Right lobe of liver (tissue), 6 donors: ENCODE measurements around the gene PAQR6. TPM values are rescaled to one million over a fixed set of nuclear protein-coding genes. Genes with fewer than 3 reads are reported as not detected.

ENCODE experiments used
- ATAC-seq, 4 donors: fragments of 200-7000 bp; cut with Tn5 transposase; one replicate each; pipeline ENCODE4 v1.9.1; 2020; ENCODE audit warnings: mild to moderate bottlenecking in 4 of 4, moderate library complexity in 4 of 4
- DNase-seq, 3 donors: peaks; one replicate each; pipeline ENCODE4 v3.0.0-alpha.2; 2020
- H3K27ac ChIP-seq, 3 donors: fragments of 200-600 bp; one replicate each; pipeline ENCODE4 v1.8.0; 2022
- H3K27me3 ChIP-seq, 2 donors: fragments of 200-600 bp; one replicate each; pipeline ENCODE4 v1.8.0; 2022
- H3K36me3 ChIP-seq, 4 donors: fragments of 200-600 bp; sonication (generic) in 1 of 4; one replicate each; pipeline versions ENCODE4 v1.5.1 to v1.8.0; 2017 to 2022; ENCODE audit warnings: control low read depth in 1 of 4
- H3K4me1 ChIP-seq, 4 donors: fragments of 200-600 bp; sonication (generic) in 1 of 4; one replicate each; pipeline versions ENCODE4 v1.5.1 to v1.8.0; 2017 to 2022; ENCODE audit warnings: control low read depth in 1 of 4
- H3K4me3 ChIP-seq, 3 donors: fragments of 200-600 bp; one replicate each; pipeline ENCODE4 v1.8.0; 2022
- H3K9me3 ChIP-seq, 4 donors: fragments of 200-600 bp; sonication (generic) in 1 of 4; one replicate each; pipeline versions ENCODE4 v1.5.1 to v1.8.0; 2017 to 2022; ENCODE audit warnings: control low read depth in 1 of 4
- POLR2A ChIP-seq: fragments of 450-650 bp; IDR thresholded peaks from one replicate; pipeline ENCODE4 v1.6.1; 2017; ENCODE audit warnings: antibody characterized with exemption, mild to moderate bottlenecking
- WGBS: methylation state at CpG from one replicate; pipeline ENCODE4 v1.1.6; 2018; ENCODE audit warnings: low coverage, low lambda C conversion rate; ENCODE audit not compliant: insufficient coverage; ENCODE audit errors: missing lambda C conversion rate; 5-methylcytosine and 5-hydroxymethylcytosine counted together
- intact Hi-C, 2 donors: fragments of 100-400 bp; cut with DNase I; formaldehyde crosslinking; loops; one replicate each; pipeline versions ENCODE4 v1.11.2 to v1.14.1; 2022
- total RNA-seq, 6 experiments: library from RNA; depleted of rRNA in 2 of 6; stranded (reverse); fragments of >200 nt in 2 of 6; fragmentation: NEBNext Ultra II Directional in 3 of 6; extraction: Animal tissue kit (Norgen Biotek cat#: 25700) in 3 of 6; gene quantifications; one replicate each; pipeline versions ENCODE4 v1.1.0 to v1.2.4, GENCODE V29; 2016 to 2023
- TF ChIP-seq, protein P1 (sequence below), 4 donors: fragments of 200-600 bp in 3 of 4; fragments of 450-650 bp in 1 of 4; IDR thresholded peaks; one replicate each; pipeline versions ENCODE4 v1.5.1 to v1.8.0; 2016 to 2022; ENCODE audit warnings: antibody characterized with exemption in 4 of 4, mild to moderate bottlenecking in 2 of 4
- donor health status: DM: no; HTN: yes; CAD: no.
- donor health status: DM: no; HTN: no; CAD: no.
- donor health status: DM: no; HTN: no; CAD: no.
- donor health status: DM: no; HTN: yes; CAD: no.
- donor health status: DM: no; HTN: yes; CAD: no.

The PAQR6 gene
- total RNA-seq, 6 experiments from 2014 or later = 0.43 to 4.0 (median 1.1) TPM

DNA sequence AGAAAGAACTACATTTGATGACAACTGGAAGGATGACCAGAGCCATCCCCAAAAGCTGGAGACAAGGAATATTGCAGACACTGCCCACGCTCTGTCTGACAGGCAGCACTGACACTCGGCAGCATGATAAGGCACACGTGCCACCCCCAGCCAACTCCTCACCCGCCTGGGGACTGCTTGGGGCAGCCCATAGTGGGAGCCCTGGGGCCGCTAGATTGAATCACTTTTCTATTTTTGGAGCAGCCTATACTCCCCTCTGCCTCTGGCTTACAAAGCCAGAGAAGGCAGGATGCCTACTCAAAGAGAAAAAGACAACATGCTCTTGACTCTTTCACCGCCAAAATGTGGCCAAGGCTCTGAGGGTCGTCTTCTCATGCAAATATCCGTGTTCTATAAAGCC is 33.4 kb upstream of the PAQR6 start:
- Histone ChIP-seq H3K27me3 (no peaks in the 10 kb centered on the region), H3K9me3 (no peaks in the 10 kb centered on the region), H3K4me1 (peaks cover 0 to 40% (median 9%) of the 10 kb centered on the region in 4 donors), H3K36me3 (peaks cover 3 to 16% (median 6%) of the 10 kb centered on the region in 4 donors), H3K27ac (peak overlapping the region in 1 of 3 donors; percentile 88), H3K4me3 (peak overlapping the region in 2 of 3 donors; percentile 85 to 87)
- DNase-seq (peak in 2 of 3 donors; percentile 34 to 44), ATAC-seq (peak in 1 of 4 donors; percentile 15)
- 18% methylated on average over 7 of the region's 8 CpGs for WGBS
- intact Hi-C loops = no loop called here
- TF ChIP-seq POLR2A = no peak
- TF ChIP-seq, protein P1, sequence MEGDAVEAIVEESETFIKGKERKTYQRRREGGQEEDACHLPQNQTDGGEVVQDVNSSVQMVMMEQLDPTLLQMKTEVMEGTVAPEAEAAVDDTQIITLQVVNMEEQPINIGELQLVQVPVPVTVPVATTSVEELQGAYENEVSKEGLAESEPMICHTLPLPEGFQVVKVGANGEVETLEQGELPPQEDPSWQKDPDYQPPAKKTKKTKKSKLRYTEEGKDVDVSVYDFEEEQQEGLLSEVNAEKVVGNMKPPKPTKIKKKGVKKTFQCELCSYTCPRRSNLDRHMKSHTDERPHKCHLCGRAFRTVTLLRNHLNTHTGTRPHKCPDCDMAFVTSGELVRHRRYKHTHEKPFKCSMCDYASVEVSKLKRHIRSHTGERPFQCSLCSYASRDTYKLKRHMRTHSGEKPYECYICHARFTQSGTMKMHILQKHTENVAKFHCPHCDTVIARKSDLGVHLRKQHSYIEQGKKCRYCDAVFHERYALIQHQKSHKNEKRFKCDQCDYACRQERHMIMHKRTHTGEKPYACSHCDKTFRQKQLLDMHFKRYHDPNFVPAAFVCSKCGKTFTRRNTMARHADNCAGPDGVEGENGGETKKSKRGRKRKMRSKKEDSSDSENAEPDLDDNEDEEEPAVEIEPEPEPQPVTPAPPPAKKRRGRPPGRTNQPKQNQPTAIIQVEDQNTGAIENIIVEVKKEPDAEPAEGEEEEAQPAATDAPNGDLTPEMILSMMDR (IDR thresholded peaks at IDR 0.05) = no peak

DNA sequence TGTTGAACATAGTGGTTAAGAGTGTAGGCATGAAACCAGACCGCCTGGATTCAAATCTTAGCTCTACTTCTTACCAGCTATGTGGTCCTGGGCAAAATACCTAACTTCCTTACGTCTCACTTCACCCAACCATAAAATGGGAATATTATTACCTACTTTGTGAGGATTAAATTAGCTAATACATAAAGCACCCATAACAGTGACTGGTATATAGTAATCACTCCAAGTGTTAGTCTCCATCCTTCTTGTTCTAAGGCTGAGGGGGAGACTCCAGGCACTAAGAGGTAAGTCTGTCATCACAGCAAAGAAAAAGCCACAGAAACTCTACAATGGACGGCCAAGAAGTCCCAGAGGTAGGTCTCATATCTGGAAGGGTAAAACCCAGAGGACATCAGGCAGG is 32.0 kb upstream of the PAQR6 start:
- Histone ChIP-seq H3K4me1 (peaks cover 0 to 54% (median 9%) of the 10 kb centered on the region in 4 donors), H3K27me3 (no peaks in the 10 kb centered on the region), H3K4me3 (no peak overlapping the region), H3K27ac (no peak overlapping the region), H3K9me3 (no peaks in the 10 kb centered on the region), H3K36me3 (peaks cover 6 to 28% (median 13%) of the 10 kb centered on the region in 4 donors)
- DNase-seq (no peak), ATAC-seq (no peak)
- TF ChIP-seq POLR2A = no peak
- TF ChIP-seq, protein P1 (IDR thresholded peaks at IDR 0.05) = no peak
- WGBS = 85% methylated on average over 3 of the region's 3 CpGs
- intact Hi-C loops = no loop called here

DNA sequence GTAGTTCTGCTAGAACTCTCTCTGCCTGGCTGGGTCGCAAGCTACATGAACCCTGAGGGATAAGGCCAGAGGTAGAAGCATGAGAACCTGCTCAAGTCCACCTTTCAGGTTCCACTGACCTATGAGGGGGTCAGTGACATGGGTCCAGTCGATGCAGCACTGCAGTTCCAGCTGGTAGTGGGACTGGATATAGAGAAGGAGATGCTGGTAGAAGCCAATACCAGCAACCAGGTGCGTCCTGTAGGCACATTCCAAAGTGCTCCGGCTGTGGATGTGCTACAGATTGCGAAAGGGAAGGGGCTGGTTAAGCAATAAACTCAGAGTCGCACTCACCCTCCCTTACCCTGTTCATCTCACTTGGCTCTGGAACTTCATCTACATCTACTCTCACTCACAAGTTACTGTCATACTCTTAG is 29.1 kb upstream of the PAQR6 start:
- Histone ChIP-seq H3K36me3 (peaks cover 9 to 56% (median 30%) of the 10 kb centered on the region in 4 donors), H3K27me3 (no peaks in the 10 kb centered on the region), H3K27ac (peak overlapping the region in 1 of 3 donors; percentile 65), H3K4me1 (peaks cover 0 to 46% (median 6%) of the 10 kb centered on the region in 4 donors), H3K9me3 (no peaks in the 10 kb centered on the region), H3K4me3 (peak overlapping the region in 1 of 3 donors; percentile 8)
- 29% methylated on average over 6 of the region's 6 CpGs for WGBS
- DNase-seq = peak; percentile 40 to 75 (median 73)
- intact Hi-C loops = no loop called here
- ATAC-seq = peak; percentile 80 to 94 (median 90)
- TF ChIP-seq POLR2A = no peak
- TF ChIP-seq, protein P1 (IDR thresholded peaks at IDR 0.05) = no peak

GRCh38 chr1:156276532-156276931 is 28.7 kb upstream of the PAQR6 start:
- DNase-seq (no peak), ATAC-seq (peak in 2 of 4 donors; percentile 53 to 63)
- no peaks in the 10 kb centered on the region for H3K27me3 ChIP-seq
- peak overlapping the region in 1 of 3 donors; percentile 8 for H3K4me3 ChIP-seq
- intact Hi-C loops = no loop called here
- H3K36me3 ChIP-seq = peaks cover 9 to 60% (median 30%) of the 10 kb centered on the region in 4 donors
- peaks cover 0 to 46% (median 5%) of the 10 kb centered on the region in 4 donors for H3K4me1 ChIP-seq
- peak overlapping the region in 1 of 3 donors; percentile 65 for H3K27ac ChIP-seq
- TF ChIP-seq POLR2A = no peak
- TF ChIP-seq, protein P1 (IDR thresholded peaks at IDR 0.05) = no peak
- H3K9me3 ChIP-seq = no peaks in the 10 kb centered on the region
